ENCODE data around the gene CCDC68.

DNA sequence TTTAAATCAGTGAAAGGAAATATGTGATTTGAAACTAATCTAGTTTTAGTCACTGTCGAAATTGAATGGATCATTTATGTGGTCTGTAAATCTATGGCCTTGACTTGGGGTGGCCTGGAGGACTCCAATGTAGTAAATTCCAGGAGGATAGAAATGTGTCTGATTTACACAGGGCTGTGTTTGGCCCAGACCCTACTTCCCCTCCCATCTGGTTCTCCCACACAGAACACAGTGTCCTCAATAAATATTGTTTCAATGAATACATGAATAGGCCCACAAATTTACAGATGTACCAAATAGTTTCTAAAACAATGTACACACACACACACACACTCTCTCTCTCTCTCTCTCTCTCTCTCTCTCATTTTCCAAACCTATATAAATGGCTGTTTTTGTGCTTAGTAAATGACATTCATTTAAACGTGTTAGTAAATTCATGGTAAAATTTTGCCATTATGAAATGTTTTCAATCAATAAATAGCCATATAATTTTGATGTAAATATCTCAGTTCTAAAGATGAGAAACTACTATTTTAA is 1.9 kb downstream of the CCDC68 start:
- TF ChIP-seq, protein P1, sequence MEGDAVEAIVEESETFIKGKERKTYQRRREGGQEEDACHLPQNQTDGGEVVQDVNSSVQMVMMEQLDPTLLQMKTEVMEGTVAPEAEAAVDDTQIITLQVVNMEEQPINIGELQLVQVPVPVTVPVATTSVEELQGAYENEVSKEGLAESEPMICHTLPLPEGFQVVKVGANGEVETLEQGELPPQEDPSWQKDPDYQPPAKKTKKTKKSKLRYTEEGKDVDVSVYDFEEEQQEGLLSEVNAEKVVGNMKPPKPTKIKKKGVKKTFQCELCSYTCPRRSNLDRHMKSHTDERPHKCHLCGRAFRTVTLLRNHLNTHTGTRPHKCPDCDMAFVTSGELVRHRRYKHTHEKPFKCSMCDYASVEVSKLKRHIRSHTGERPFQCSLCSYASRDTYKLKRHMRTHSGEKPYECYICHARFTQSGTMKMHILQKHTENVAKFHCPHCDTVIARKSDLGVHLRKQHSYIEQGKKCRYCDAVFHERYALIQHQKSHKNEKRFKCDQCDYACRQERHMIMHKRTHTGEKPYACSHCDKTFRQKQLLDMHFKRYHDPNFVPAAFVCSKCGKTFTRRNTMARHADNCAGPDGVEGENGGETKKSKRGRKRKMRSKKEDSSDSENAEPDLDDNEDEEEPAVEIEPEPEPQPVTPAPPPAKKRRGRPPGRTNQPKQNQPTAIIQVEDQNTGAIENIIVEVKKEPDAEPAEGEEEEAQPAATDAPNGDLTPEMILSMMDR (IDR thresholded peaks at IDR 0.05): no peak
- TF ChIP-seq POLR2A (IDR thresholded peaks at IDR 0.05; ENCODE audit: low read depth) (no peak), POLR2AphosphoS5 (IDR thresholded peaks at IDR 0.05) (no peak)
